ENCODE data around the gene MARVELD3.
"Not testable (repeated sequence)": the region's sequence is repeated elsewhere in the genome, so short reads cannot be mapped to it uniquely, and the experiment has no call there.

The MARVELD3 gene

DNA sequence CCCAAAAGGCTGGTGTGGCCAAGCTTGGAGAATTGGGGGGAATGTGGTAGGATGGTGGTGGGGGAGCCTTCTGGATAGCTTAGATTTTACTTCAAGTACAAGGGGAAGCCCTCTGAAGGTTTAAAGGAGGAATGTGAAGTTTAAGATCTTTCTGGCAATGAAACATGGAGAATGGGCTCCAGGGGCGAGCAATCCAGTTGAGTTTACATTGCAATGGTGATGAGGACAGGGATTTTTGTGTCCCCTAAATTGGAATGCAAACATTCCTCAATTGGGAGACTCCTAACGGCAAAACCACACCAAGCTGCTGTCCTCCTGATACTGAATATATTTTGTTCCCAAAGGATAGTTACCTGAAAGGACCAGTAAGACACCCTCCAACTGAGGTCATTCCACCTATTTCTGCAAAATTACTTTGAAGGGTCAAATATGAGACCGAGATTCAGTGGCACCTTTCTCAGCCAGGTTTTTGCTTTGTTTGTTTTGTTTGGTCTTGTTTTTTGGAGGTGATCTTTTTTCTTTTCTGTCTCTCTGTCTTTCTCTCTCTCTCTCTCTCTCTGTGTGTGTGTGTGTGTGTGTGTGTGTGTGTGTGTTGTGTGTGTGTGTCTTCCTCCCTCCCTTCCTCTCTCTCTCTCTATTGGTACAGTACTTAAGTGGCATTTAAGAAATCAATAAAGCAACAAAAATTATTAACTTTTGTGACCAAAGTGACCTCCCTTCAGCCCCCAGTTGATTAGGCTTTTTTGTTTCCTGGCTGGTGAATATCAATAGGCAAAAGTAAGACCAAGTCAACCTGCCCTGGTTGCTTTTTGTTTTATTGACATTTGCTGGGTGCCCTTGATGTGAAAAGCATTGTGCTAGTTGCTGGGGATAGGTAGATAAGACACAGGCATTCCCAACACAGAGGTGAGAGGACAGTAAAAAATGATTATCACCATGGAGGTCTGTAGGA lies 32.7 kb upstream of the MARVELD3 start:
- H3K4me3 ChIP-seq (ENCODE audit: insufficient read depth, low read depth, low read length) = no peak overlapping the region
- H3K27ac ChIP-seq (ENCODE audit: insufficient read depth, low read depth, low read length, poor library complexity, severe bottlenecking) = no peak overlapping the region
- no peaks in the 10 kb centered on the region for H3K4me1 ChIP-seq (ENCODE audit: control insufficient read depth, insufficient read depth, low read length)
- 86 to 89% methylated on average over 3 of the region's 3 CpGs for WGBS, 2 experiments
- H3K9me3 ChIP-seq (ENCODE audit: control insufficient read depth, low read length) = no peaks in the 10 kb centered on the region
- no peaks in the 10 kb centered on the region for H3K27me3 ChIP-seq (ENCODE audit: control insufficient read depth, insufficient read depth, low read length, poor library complexity, severe bottlenecking)
- no peaks in the 10 kb centered on the region for H3K36me3 ChIP-seq (ENCODE audit: control insufficient read depth, insufficient read depth, low read length)

DNA sequence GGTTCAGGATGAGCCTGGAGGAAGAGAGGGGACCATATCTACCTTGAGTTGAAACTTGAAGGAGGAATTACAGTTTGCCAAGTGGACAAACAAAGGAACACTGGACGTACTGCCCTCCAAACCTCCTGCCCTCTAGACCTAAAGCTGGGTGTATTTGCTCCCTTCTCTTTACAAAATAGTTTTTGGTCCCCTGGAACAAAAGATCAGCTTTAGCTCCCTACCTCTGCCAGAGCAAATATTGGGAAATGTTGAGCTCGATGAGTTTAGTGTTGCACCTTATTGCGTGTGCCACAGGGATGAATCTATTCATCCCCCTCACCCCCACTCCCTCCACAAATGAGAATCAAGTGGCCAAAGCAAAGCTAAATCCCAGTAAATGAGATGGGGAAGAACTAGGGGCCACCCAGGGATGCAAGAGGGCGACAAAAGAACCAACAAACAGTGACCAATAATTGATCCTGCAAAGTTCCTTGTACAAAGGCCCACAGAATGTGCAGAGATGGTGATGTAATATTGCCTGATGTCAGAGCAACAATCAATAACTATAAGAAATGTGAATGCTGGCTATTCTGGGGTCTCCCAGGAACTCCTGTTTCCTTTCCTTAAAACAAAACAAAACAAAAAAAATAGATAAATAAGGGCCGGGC lies 31.9 kb upstream of the MARVELD3 start:
- no peak overlapping the region for H3K4me3 ChIP-seq (ENCODE audit: insufficient read depth, low read depth, low read length)
- 91 to 95% methylated on average over 5 of the region's 5 CpGs for WGBS, 2 experiments
- no peak overlapping the region for H3K27ac ChIP-seq (ENCODE audit: insufficient read depth, low read depth, low read length, poor library complexity, severe bottlenecking)
- H3K27me3 ChIP-seq (ENCODE audit: control insufficient read depth, insufficient read depth, low read length, poor library complexity, severe bottlenecking) = no peaks in the 10 kb centered on the region
- no peaks in the 10 kb centered on the region for H3K4me1 ChIP-seq (ENCODE audit: control insufficient read depth, insufficient read depth, low read length)
- no peaks in the 10 kb centered on the region for H3K36me3 ChIP-seq (ENCODE audit: control insufficient read depth, insufficient read depth, low read length)
- no peaks in the 10 kb centered on the region for H3K9me3 ChIP-seq (ENCODE audit: control insufficient read depth, low read length)

DNA sequence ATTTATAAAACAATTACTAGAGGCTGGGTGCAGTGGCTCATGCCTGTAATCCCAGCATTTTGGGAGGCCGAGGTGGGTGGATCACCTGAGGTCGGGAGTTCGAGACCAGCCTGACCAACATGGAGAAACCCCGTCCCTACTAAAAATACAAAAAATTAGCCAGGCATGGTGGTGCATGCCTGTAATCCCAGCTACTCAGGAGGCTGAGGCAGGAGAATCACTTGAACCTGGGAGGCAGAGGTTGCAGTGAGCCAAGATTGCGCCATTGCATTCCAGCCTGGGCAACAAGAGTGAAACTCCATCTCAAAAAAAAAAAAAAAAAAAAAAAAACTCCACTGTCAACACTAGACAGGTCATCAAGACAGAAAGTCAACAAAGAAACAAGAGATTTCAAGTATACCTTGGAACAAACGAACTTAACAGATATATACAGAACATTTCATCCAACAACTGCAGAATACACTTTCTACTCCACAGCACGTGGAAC lies 30.6 kb upstream of the MARVELD3 start:
- H3K27me3 ChIP-seq (ENCODE audit: control insufficient read depth, insufficient read depth, low read length, poor library complexity, severe bottlenecking); H3K36me3 ChIP-seq (ENCODE audit: control insufficient read depth, insufficient read depth, low read length); H3K4me1 ChIP-seq (ENCODE audit: control insufficient read depth, insufficient read depth, low read length); H3K27ac ChIP-seq (ENCODE audit: insufficient read depth, low read depth, low read length, poor library complexity, severe bottlenecking); H3K9me3 ChIP-seq (ENCODE audit: control insufficient read depth, low read length); H3K4me3 ChIP-seq (ENCODE audit: insufficient read depth, low read depth, low read length): not testable (repeated sequence)
- 81 to 85% methylated on average over 6 to 7 of the region's 7 CpGs for WGBS, 2 experiments

DNA sequence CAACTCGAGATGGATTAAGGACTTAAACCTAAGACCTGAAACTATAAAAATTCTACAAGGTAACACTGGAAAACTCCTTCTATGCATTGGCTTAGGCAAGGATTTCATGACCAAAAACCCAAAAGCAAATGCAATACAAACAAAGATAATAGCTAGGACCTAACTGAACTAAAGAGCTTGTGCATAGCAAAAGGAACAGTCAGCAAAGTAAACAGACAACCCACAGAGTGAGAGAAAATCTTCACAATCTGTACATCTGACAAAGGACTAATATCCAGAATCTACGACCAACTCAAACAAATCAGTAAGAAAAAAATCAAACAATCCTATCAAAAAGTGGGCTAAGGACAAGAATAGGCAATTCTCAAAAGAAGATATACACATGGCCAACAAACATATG lies 27.6 kb upstream of the MARVELD3 start:
- not testable (repeated sequence) for H3K4me3 ChIP-seq (ENCODE audit: insufficient read depth, low read depth, low read length); H3K36me3 ChIP-seq (ENCODE audit: control insufficient read depth, insufficient read depth, low read length); H3K27ac ChIP-seq (ENCODE audit: insufficient read depth, low read depth, low read length, poor library complexity, severe bottlenecking); H3K9me3 ChIP-seq (ENCODE audit: control insufficient read depth, low read length); H3K4me1 ChIP-seq (ENCODE audit: control insufficient read depth, insufficient read depth, low read length); H3K27me3 ChIP-seq (ENCODE audit: control insufficient read depth, insufficient read depth, low read length, poor library complexity, severe bottlenecking)
- 63 to 79% methylated on average over 2 of the region's 2 CpGs for WGBS, 2 experiments

DNA sequence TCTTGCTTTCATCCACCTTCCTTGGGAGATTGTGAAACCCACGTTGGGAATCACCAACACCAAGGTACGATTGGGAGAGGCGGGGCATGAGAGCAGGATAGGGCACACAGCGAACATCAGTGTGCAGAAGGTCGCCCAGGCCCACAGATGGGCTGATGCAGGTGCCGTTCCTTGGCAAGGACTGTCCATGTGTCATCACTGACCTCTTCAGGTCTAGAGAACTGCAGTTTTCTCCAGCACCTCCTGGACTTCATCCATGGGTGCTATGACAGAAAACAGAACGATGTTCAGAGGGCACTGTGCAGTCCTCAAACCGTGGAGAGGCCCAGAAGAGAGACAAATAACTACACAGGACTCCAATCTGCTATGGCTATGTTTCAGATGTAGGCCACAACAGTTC lies 25.2 kb upstream of the MARVELD3 start:
- Histone ChIP-seq H3K4me3 (ENCODE audit: insufficient read depth, low read depth, low read length) (no peak overlapping the region), H3K4me1 (ENCODE audit: control insufficient read depth, insufficient read depth, low read length) (no peaks in the 10 kb centered on the region), H3K9me3 (ENCODE audit: control insufficient read depth, low read length) (no peaks in the 10 kb centered on the region), H3K36me3 (ENCODE audit: control insufficient read depth, insufficient read depth, low read length) (no peaks in the 10 kb centered on the region), H3K27ac (ENCODE audit: insufficient read depth, low read depth, low read length, poor library complexity, severe bottlenecking) (no peak overlapping the region), H3K27me3 (ENCODE audit: control insufficient read depth, insufficient read depth, low read length, poor library complexity, severe bottlenecking) (no peaks in the 10 kb centered on the region)
- WGBS, 2 experiments = 88 to 90% methylated on average over 8 of the region's 8 CpGs

DNA sequence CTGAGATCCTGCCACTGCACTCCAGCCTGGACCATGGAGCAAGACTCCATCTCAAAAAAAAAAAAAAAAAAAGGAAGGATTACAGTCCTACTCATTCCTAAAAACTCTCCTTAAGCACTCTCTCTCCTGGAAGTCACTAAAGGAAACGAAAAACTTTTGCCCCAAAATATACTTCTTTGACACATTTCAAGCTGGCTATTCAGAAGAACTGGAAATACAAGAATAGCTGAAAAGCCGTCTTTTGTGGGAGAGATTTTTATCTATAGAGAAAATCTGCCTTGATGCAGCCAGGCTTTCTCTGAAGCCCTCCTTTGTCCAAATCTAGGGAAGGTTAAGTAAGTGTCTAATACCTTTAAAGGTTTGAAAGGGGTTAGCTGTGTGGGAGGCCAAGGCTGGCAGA lies 16.9 kb upstream of the MARVELD3 start:
- Histone ChIP-seq H3K27me3 (ENCODE audit: control insufficient read depth, insufficient read depth, low read length, poor library complexity, severe bottlenecking) (no peaks in the 10 kb centered on the region), H3K36me3 (ENCODE audit: control insufficient read depth, insufficient read depth, low read length) (no peaks in the 10 kb centered on the region), H3K9me3 (ENCODE audit: control insufficient read depth, low read length) (no peaks in the 10 kb centered on the region), H3K27ac (ENCODE audit: insufficient read depth, low read depth, low read length, poor library complexity, severe bottlenecking) (no peak overlapping the region), H3K4me3 (ENCODE audit: insufficient read depth, low read depth, low read length) (no peak overlapping the region), H3K4me1 (ENCODE audit: control insufficient read depth, insufficient read depth, low read length) (no peaks in the 10 kb centered on the region)
- 62 to 67% methylated on average over 2 of the region's 2 CpGs for WGBS, 2 experiments

DNA sequence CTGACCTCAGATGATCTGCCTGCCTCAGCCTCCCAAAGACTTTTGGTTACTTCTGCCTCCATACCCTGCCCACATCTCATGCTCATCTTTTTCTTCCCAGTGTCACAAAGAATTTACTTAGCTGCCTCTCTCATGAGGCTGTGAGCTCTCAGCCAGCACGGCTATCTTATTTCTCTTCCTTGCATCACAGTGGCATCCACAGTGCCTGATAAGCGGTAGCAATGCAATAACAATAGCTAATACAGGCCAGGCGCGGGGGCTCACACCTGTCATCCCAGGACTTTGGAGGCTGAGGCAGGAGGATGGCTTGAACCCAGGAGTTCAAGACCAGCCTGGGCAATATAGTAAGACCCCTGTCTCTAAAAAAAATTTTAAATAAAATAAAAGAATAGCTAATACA lies 15.5 kb upstream of the MARVELD3 start:
- Histone ChIP-seq H3K9me3 (ENCODE audit: control insufficient read depth, low read length) (no peaks in the 10 kb centered on the region), H3K36me3 (ENCODE audit: control insufficient read depth, insufficient read depth, low read length) (no peaks in the 10 kb centered on the region), H3K4me3 (ENCODE audit: insufficient read depth, low read depth, low read length) (no peak overlapping the region), H3K4me1 (ENCODE audit: control insufficient read depth, insufficient read depth, low read length) (no peaks in the 10 kb centered on the region), H3K27me3 (ENCODE audit: control insufficient read depth, insufficient read depth, low read length, poor library complexity, severe bottlenecking) (no peaks in the 10 kb centered on the region), H3K27ac (ENCODE audit: insufficient read depth, low read depth, low read length, poor library complexity, severe bottlenecking) (no peak overlapping the region)
- WGBS, 2 experiments = 84 to 92% methylated on average over 4 of the region's 4 CpGs

DNA sequence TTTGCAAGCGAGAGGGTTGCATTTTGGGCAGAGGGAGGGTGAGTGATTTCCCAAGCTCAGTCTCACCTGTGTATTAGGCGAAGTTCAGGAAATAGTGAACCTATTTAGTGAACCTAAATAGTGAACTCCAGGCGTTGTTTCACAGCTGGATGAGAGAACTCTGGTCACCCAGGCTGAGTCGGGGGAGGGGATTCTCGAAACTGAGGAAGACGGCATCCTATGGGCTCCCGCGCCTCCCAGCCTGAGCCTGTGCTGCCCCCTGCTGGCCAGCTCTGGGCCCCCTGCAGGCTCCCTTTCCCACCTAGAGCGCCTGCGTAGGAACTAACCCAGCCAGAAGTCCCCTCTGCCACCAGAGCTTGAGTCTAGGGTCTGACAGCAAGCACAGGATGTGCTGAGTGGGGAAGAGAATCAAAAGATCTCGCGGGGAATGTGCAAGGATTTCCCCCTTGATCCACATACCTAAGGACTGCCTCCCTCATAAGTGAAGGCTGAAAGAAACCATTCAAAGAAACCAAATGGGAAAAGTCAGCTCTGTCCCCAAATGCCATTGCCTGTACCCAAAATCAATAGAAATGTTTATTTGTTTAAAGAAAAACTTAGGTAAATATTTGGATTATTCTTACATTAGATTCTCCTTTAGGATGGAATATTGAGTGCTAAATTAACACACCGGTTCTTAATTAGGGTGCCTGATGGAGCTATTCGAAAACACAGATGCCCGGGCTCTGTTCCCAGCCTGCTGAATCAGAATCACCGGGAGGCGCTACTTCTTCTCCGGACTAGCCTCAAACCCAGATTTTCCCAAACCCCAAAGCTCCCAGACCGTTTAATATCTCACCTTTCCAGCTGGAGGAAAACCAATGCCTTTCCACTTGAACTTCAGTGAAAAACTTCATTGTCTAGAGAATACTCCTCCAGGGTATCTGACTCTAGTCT lies 14.8 kb upstream of the MARVELD3 start:
- no peak overlapping the region for H3K4me3 ChIP-seq (ENCODE audit: insufficient read depth, low read depth, low read length)
- no peaks in the 10 kb centered on the region for H3K4me1 ChIP-seq (ENCODE audit: control insufficient read depth, insufficient read depth, low read length)
- 24 to 26% methylated on average over 19 of the region's 19 CpGs for WGBS, 2 experiments

DNA sequence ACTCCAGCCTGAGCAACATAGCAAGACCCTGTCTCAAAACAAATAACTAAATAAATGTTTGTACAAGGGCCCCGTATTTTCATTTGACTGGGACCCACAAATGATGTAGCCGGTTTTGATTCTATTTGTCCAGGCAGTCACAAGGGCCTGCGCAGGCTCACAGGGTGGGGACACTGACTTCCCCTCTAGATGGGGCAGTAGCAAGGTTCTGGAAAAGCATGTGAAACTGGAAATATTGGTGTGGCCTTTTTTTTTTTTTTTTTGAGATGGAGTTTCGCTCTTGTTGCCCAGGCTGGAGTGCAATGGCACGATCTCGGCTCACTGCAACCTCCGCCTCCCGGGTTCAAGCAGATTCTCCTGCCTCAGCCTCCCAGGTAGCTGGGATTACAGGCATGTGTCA lies 11.0 kb upstream of the MARVELD3 start:
- H3K27ac ChIP-seq (ENCODE audit: insufficient read depth, low read depth, low read length, poor library complexity, severe bottlenecking); H3K4me1 ChIP-seq (ENCODE audit: control insufficient read depth, insufficient read depth, low read length); H3K27me3 ChIP-seq (ENCODE audit: control insufficient read depth, insufficient read depth, low read length, poor library complexity, severe bottlenecking); H3K36me3 ChIP-seq (ENCODE audit: control insufficient read depth, insufficient read depth, low read length); H3K4me3 ChIP-seq (ENCODE audit: insufficient read depth, low read depth, low read length); H3K9me3 ChIP-seq (ENCODE audit: control insufficient read depth, low read length): not testable (repeated sequence)
- WGBS, 2 experiments = 86 to 95% methylated on average over 8 of the region's 8 CpGs

More for the DNA sequence above, 14.8 kb upstream of the MARVELD3 start:
- H3K27ac ChIP-seq (ENCODE audit: insufficient read depth, low read depth, low read length, poor library complexity, severe bottlenecking) = no peak overlapping the region
- H3K36me3 ChIP-seq (ENCODE audit: control insufficient read depth, insufficient read depth, low read length) = no peaks in the 10 kb centered on the region
- no peaks in the 10 kb centered on the region for H3K9me3 ChIP-seq (ENCODE audit: control insufficient read depth, low read length)
- no peaks in the 10 kb centered on the region for H3K27me3 ChIP-seq (ENCODE audit: control insufficient read depth, insufficient read depth, low read length, poor library complexity, severe bottlenecking)

DNA sequence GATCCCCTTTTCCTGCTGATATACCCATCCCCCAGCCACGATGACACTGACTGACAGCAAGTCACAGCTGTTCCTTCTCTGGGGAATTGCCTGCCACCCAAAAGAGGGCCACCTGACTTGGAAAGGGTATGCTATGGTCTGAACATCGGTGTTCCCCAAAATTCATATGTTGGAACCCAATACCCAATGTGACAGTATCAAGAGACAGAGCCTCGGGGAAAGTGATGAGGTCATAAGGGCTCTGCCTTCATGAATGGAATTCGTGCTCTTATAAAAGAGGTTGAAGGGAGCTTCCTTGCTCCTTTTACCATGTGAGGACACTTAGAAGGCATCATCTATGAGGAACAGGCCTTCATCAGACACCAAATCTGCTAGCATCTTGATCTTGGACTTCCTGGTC lies 7.6 kb upstream of the MARVELD3 start:
- Histone ChIP-seq H3K27ac (ENCODE audit: insufficient read depth, low read depth, low read length, poor library complexity, severe bottlenecking) (no peak overlapping the region), H3K9me3 (ENCODE audit: control insufficient read depth, low read length) (no peaks in the 10 kb centered on the region), H3K4me3 (ENCODE audit: insufficient read depth, low read depth, low read length) (no peak overlapping the region), H3K36me3 (ENCODE audit: control insufficient read depth, insufficient read depth, low read length) (no peaks in the 10 kb centered on the region), H3K27me3 (ENCODE audit: control insufficient read depth, insufficient read depth, low read length, poor library complexity, severe bottlenecking) (no peaks in the 10 kb centered on the region), H3K4me1 (ENCODE audit: control insufficient read depth, insufficient read depth, low read length) (no peaks in the 10 kb centered on the region)
- 83 to 87% methylated on average over 4 of the region's 4 CpGs for WGBS, 2 experiments

All from ectodermal cell (in vitro differentiated cells).